ENCODE results near the gene SFXN3. TPM values are rescaled to one million over a fixed set of nuclear protein-coding genes. Genes with fewer than 3 reads are reported as not detected.

SFXN3 gene
- total and polyA plus RNA-seq, 8 donors, result 9.9 to 60.4 (median 20.6) TPM

- Histone ChIP-seq H3K4me1 (peaks cover 42 to 78% (median 75%) of the 10 kb centered on the region in 4 donors), H3K4me3 (peak overlapping the region; percentile 63 to 67 (median 65)), H3K36me3 (no peaks in the 10 kb centered on the region), H3K27ac (peak overlapping the region; percentile 93 to 100 (median 98)), H3K27me3 (peaks cover 0 to 52% (median 4%) of the 10 kb centered on the region in 3 donors), H3K9me3 (no peaks in the 10 kb centered on the region)
- TF ChIP-seq POLR2AphosphoS5 (IDR thresholded peaks at IDR 0.05), result peak in 2 of 3 donors; percentile 7 to 39
- peak in 5 of 7 experiments; percentile 31 to 57 (median 42) for TF ChIP-seq CTCF (IDR thresholded peaks at IDR 0.05)
- no peak for TF ChIP-seq EP300 (IDR thresholded peaks at IDR 0.05)
- TF ChIP-seq POLR2A (IDR thresholded peaks at IDR 0.05), result no peak
- DNase-seq, result peak; percentile 65 to 91
- WGBS, 5 donors, result 3 to 11% (median 5%) methylated on average over 22 to 63 of the region's 63 CpGs
- intact Hi-C loops (cut with DNase I; ENCODE audit: low total_unique reads), result no loop called here
Observed at GRCh38 chr10:101062232-101063049, 31.4 kb downstream of the SFXN3 start.

- TF ChIP-seq POLR2A (IDR thresholded peaks at IDR 0.05) (no peak), POLR2AphosphoS5 (IDR thresholded peaks at IDR 0.05) (no peak), EP300 (IDR thresholded peaks at IDR 0.05) (no peak), CTCF (IDR thresholded peaks at IDR 0.05) (no peak)
- Histone ChIP-seq H3K27me3 (peaks cover 0 to 56% (median 4%) of the 10 kb centered on the region in 3 donors), H3K9me3 (no peaks in the 10 kb centered on the region), H3K27ac (peak overlapping the region; percentile 93 to 100 (median 98)), H3K36me3 (no peaks in the 10 kb centered on the region), H3K4me3 (peak overlapping the region; percentile 63 to 67 (median 65)), H3K4me1 (peaks cover 45 to 81% (median 79%) of the 10 kb centered on the region in 4 donors)
- 8 to 25% (median 12%) methylated on average over 9 to 19 of the region's 19 CpGs for WGBS, 5 donors
- intact Hi-C loops (cut with DNase I; ENCODE audit: low total_unique reads), result no loop called here
- DNase-seq, result peak; percentile 54 to 76
Observed at GRCh38 chr10:101063050-101063525, 32.1 kb downstream of the SFXN3 start.

- Histone ChIP-seq H3K4me1 (peaks cover 45 to 81% (median 79%) of the 10 kb centered on the region in 4 donors), H3K27ac (peak overlapping the region; percentile 93 to 100 (median 98)), H3K27me3 (peaks cover 0 to 56% (median 4%) of the 10 kb centered on the region in 3 donors), H3K9me3 (no peaks in the 10 kb centered on the region), H3K4me3 (peak overlapping the region in 2 of 4 donors; percentile 63 to 64), H3K36me3 (no peaks in the 10 kb centered on the region)
- WGBS, 5 donors, result 28 to 52% (median 35%) methylated on average over 12 to 15 of the region's 15 CpGs
- intact Hi-C loops (cut with DNase I; ENCODE audit: low total_unique reads), result no loop called here
- no peak for DNase-seq
- TF ChIP-seq CTCF (IDR thresholded peaks at IDR 0.05) (no peak), POLR2AphosphoS5 (IDR thresholded peaks at IDR 0.05) (no peak), EP300 (IDR thresholded peaks at IDR 0.05) (no peak), POLR2A (IDR thresholded peaks at IDR 0.05) (no peak)
Observed at GRCh38 chr10:101063548-101064414, 32.7 kb downstream of the SFXN3 start.
